ENCODE results near the gene JAML. TPM values are rescaled to one million over a fixed set of nuclear protein-coding genes. Genes with fewer than 3 reads are reported as not detected.

Gene JAML
- polyA plus RNA-seq, 1 donor (not counting 4 experiments of a cell fraction or from before 2014, with no cell fraction given): 0.01 TPM

DNA sequence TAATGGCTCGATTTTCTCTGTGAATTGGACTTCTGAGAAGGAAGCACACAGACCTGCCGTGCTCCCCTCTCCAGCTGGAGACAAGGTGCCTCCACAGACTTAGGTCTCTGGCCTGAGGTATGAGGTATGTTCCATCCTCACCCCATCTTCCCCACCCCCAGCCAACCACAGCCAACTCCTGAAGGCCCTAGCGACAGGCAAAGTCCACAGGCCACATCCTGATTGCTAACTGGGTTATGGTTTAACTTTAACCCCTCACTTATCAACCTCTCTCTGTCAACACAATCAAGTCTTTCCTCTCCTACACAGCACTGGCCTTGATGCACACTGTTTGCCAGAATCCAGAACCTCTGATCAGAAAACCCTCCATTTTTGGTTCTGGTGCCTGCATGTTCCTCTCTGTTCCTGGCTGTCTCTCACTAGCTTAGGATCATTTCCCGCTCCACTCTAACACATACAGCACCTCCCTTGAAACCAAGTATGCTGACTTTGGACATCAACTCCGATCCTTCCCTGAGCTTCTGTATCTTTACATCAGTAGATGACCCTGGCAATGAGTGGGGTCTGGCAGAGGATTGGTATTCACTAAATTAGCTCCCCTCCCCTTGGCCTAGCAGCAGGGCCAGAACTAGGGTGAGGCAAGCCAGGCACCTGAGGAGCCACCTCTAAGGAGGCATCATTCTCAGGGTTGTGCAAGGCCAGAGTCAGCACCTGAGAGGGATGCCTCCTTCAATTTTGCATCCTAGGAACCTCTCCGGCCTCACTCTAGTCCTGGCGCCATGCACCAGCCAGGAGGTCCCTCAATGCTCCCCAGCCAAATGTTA, 22.0 kb downstream of the JAML start:
- Histone ChIP-seq H2AFZ (ENCODE audit: control insufficient read depth, low read length) (no peak overlapping the region), H3K4me1 (ENCODE audit: control insufficient read depth, extremely low read depth, insufficient read depth, low read length) (peaks cover 8% of the 10 kb centered on the region), H3K9me3 (ENCODE audit: control insufficient read depth, low read depth, low read length) (no peaks in the 10 kb centered on the region), H3K36me3 (ENCODE audit: control insufficient read depth in 2 of 2, extremely low read depth in 1 of 2, insufficient read depth in 2 of 2, low read length in 2 of 2) (no peaks in the 10 kb centered on the region), H3K27me3 (ENCODE audit: control insufficient read depth, extremely low read depth, insufficient read depth, low read length) (no peaks in the 10 kb centered on the region), H3K4me3 (ENCODE audit: control insufficient read depth in 2 of 3, extremely low read depth in 1 of 3, insufficient read depth in 2 of 3, low read depth in 1 of 3, low read length in 3 of 3) (no peak overlapping the region), H3K4me2 (ENCODE audit: control insufficient read depth, extremely low read depth, insufficient read depth, low read depth, low read length) (no peak overlapping the region), H3K9me1 (ENCODE audit: control insufficient read depth, extremely low read depth, insufficient read depth, low read length) (no peaks in the 10 kb centered on the region), H4K20me1 (ENCODE audit: control insufficient read depth, extremely low read depth, insufficient read depth, low read length) (no peaks in the 10 kb centered on the region), H3K27ac (ENCODE audit: control insufficient read depth, insufficient read depth, low read length) (no peak overlapping the region), H3K79me2 (ENCODE audit: control insufficient read depth, insufficient read depth, low read length) (no peaks in the 10 kb centered on the region), H3K9ac (ENCODE audit: control insufficient read depth, extremely low read depth, insufficient read depth, low read length) (no peak overlapping the region)
- TF ChIP-seq EZH2 (IDR thresholded peaks at IDR 0.05; ENCODE audit: low read length): no peak
- TF ChIP-seq, protein P1, sequence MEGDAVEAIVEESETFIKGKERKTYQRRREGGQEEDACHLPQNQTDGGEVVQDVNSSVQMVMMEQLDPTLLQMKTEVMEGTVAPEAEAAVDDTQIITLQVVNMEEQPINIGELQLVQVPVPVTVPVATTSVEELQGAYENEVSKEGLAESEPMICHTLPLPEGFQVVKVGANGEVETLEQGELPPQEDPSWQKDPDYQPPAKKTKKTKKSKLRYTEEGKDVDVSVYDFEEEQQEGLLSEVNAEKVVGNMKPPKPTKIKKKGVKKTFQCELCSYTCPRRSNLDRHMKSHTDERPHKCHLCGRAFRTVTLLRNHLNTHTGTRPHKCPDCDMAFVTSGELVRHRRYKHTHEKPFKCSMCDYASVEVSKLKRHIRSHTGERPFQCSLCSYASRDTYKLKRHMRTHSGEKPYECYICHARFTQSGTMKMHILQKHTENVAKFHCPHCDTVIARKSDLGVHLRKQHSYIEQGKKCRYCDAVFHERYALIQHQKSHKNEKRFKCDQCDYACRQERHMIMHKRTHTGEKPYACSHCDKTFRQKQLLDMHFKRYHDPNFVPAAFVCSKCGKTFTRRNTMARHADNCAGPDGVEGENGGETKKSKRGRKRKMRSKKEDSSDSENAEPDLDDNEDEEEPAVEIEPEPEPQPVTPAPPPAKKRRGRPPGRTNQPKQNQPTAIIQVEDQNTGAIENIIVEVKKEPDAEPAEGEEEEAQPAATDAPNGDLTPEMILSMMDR (optimal IDR thresholded peaks at IDR 0.05 in 1 of 3, IDR thresholded peaks at IDR 0.05 in 1 of 3, conservative IDR thresholded peaks at IDR 0.05 in 1 of 3; ENCODE audit: extremely low read depth in 1 of 3, insufficient read depth in 2 of 3, low read length in 3 of 3): no peak
- dilution Hi-C loops (cut with MboI; ENCODE audit: extremely low pct_ligation_motif_present, low sequenced_read_pairs): no loop called here
- DNase-seq (ENCODE audit: low read depth, low spot score) (no peak), FAIRE-seq (no peak)

DNA sequence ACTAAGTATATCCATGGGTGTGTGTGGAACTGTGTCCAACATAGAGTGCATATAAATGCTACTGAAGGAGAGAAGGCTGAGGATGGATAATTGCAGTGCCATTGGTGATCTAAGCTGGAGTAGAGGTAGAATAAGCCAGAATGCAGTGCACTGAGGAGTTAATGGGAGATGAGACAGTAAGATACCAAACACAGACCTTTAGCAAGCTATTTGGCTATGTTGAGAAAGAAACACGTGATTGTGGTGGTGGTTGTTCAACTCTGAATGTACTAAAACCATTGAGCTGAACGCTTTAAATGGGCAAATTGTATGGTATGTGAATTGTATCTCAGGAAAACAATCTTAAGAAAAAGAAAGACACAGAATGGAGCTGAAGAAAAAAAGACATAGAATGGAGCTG, 22.8 kb downstream of the JAML start:
- no peak for TF ChIP-seq EZH2 (IDR thresholded peaks at IDR 0.05; ENCODE audit: low read length)
- TF ChIP-seq, protein P1 (optimal IDR thresholded peaks at IDR 0.05 in 1 of 3, IDR thresholded peaks at IDR 0.05 in 1 of 3, conservative IDR thresholded peaks at IDR 0.05 in 1 of 3; ENCODE audit: extremely low read depth in 1 of 3, insufficient read depth in 2 of 3, low read length in 3 of 3): no peak
- Histone ChIP-seq H3K9ac (ENCODE audit: control insufficient read depth, extremely low read depth, insufficient read depth, low read length) (no peak overlapping the region), H2AFZ (ENCODE audit: control insufficient read depth, low read length) (no peak overlapping the region), H3K9me1 (ENCODE audit: control insufficient read depth, extremely low read depth, insufficient read depth, low read length) (no peaks in the 10 kb centered on the region), H3K9me3 (ENCODE audit: control insufficient read depth, low read depth, low read length) (no peaks in the 10 kb centered on the region), H3K4me3 (ENCODE audit: control insufficient read depth in 2 of 3, extremely low read depth in 1 of 3, insufficient read depth in 2 of 3, low read depth in 1 of 3, low read length in 3 of 3) (no peak overlapping the region), H3K27ac (ENCODE audit: control insufficient read depth, insufficient read depth, low read length) (no peak overlapping the region), H3K27me3 (ENCODE audit: control insufficient read depth, extremely low read depth, insufficient read depth, low read length) (no peaks in the 10 kb centered on the region), H4K20me1 (ENCODE audit: control insufficient read depth, extremely low read depth, insufficient read depth, low read length) (no peaks in the 10 kb centered on the region), H3K79me2 (ENCODE audit: control insufficient read depth, insufficient read depth, low read length) (no peaks in the 10 kb centered on the region), H3K4me1 (ENCODE audit: control insufficient read depth, extremely low read depth, insufficient read depth, low read length) (peaks cover 5% of the 10 kb centered on the region), H3K4me2 (ENCODE audit: control insufficient read depth, extremely low read depth, insufficient read depth, low read depth, low read length) (no peak overlapping the region), H3K36me3 (ENCODE audit: control insufficient read depth in 2 of 2, extremely low read depth in 1 of 2, insufficient read depth in 2 of 2, low read length in 2 of 2) (no peaks in the 10 kb centered on the region)
- DNase-seq (ENCODE audit: low read depth, low spot score) (no peak), FAIRE-seq (no peak)
- dilution Hi-C loops (cut with MboI; ENCODE audit: extremely low pct_ligation_motif_present, low sequenced_read_pairs): no loop called here
